ENCODE data around the gene TUBG1. TPM values are rescaled to one million over a fixed set of nuclear protein-coding genes. Genes with fewer than 3 reads are reported as not detected.

The TUBG1 gene
- total and polyA plus RNA-seq, 2 of the 8 experiments (the other 6 are each of a cell fraction or from before 2014, with no cell fraction given): 109 to 208 TPM

- no peak for TF ChIP-seq POLR2AphosphoS5 (IDR thresholded peaks at IDR 0.05; ENCODE audit: low read depth, low read length)
- TF ChIP-seq, protein P1, sequence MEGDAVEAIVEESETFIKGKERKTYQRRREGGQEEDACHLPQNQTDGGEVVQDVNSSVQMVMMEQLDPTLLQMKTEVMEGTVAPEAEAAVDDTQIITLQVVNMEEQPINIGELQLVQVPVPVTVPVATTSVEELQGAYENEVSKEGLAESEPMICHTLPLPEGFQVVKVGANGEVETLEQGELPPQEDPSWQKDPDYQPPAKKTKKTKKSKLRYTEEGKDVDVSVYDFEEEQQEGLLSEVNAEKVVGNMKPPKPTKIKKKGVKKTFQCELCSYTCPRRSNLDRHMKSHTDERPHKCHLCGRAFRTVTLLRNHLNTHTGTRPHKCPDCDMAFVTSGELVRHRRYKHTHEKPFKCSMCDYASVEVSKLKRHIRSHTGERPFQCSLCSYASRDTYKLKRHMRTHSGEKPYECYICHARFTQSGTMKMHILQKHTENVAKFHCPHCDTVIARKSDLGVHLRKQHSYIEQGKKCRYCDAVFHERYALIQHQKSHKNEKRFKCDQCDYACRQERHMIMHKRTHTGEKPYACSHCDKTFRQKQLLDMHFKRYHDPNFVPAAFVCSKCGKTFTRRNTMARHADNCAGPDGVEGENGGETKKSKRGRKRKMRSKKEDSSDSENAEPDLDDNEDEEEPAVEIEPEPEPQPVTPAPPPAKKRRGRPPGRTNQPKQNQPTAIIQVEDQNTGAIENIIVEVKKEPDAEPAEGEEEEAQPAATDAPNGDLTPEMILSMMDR (IDR thresholded peaks at IDR 0.05; ENCODE audit: control extremely low read depth in 1 of 3, insufficient read depth in 1 of 3, low read depth in 1 of 3, low read length in 3 of 3): no peak
- TF ChIP-seq CEBPB (IDR thresholded peaks at IDR 0.05; ENCODE audit: low read depth, low read length): no peak
- no peak for TF ChIP-seq SIX5 (IDR thresholded peaks at IDR 0.05; ENCODE audit: low read depth, low read length)
- no peak for TF ChIP-seq KDM5A (IDR thresholded peaks at IDR 0.05; ENCODE audit: low read length)
- no peak for TF ChIP-seq MAFK (IDR thresholded peaks at IDR 0.05; ENCODE audit: low read depth, low read length)
These were observed 8.5 kb downstream of the TUBG1 start (continued) for GRCh38 chr17:42617956-42618431.

Data from H1 (cell line).